NCI-H2081 (cell line): Measurements from ENCODE around the gene GLOD4.
"Not testable (repeated sequence)": the region's sequence is repeated elsewhere in the genome, so short reads cannot be mapped to it uniquely, and the experiment has no call there.

ENCODE experiments used
- DNase-seq, 2 experiments: peaks; one replicate each; lab custom pipeline; 2025; lab: John Stamatoyannopoulos, UW

The GLOD4 gene

GRCh38 chr17:802901-803881 is 21.1 kb upstream of the GLOD4 start:
- no peak for DNase-seq

- DNase-seq, result no peak
Observed at GRCh38 chr17:802481-802880, 20.4 kb upstream of the GLOD4 start.

GRCh38 chr17:801660-802059 is 19.6 kb upstream of the GLOD4 start:
- no peak for DNase-seq

GRCh38 chr17:800446-801242 is 18.6 kb upstream of the GLOD4 start:
- no peak for DNase-seq

- no peak for DNase-seq
Observed at GRCh38 chr17:799261-799660, 17.2 kb upstream of the GLOD4 start.

- no peak for DNase-seq
Observed at GRCh38 chr17:798246-798645, 16.2 kb upstream of the GLOD4 start.

- no peak for DNase-seq
Observed at GRCh38 chr17:797236-797840, 15.3 kb upstream of the GLOD4 start.

- no peak for DNase-seq
Observed at GRCh38 chr17:796609-797008, 14.5 kb upstream of the GLOD4 start.

- DNase-seq, result no peak
Observed at GRCh38 chr17:795721-796120, 13.6 kb upstream of the GLOD4 start.

GRCh38 chr17:795276-795675 is 13.2 kb upstream of the GLOD4 start:
- no peak for DNase-seq

- peak; percentile 89 to 93 for DNase-seq
Observed at GRCh38 chr17:794876-795275, 12.8 kb upstream of the GLOD4 start.

- DNase-seq, result no peak
Observed at GRCh38 chr17:792277-792676, 10.2 kb upstream of the GLOD4 start.

GRCh38 chr17:791829-792228 is 9.7 kb upstream of the GLOD4 start:
- DNase-seq, result no peak

GRCh38 chr17:790874-791247 is 8.8 kb upstream of the GLOD4 start:
- DNase-seq, result not testable (repeated sequence)

GRCh38 chr17:789931-790873 is 8.1 kb upstream of the GLOD4 start:
- not testable (repeated sequence) for DNase-seq

GRCh38 chr17:789160-789840 is 7.2 kb upstream of the GLOD4 start:
- DNase-seq, result no peak

- DNase-seq, result no peak
Observed at GRCh38 chr17:788551-788950, 6.5 kb upstream of the GLOD4 start.

GRCh38 chr17:787641-788221 is 5.7 kb upstream of the GLOD4 start:
- DNase-seq, result no peak

GRCh38 chr17:785901-786300 is 3.8 kb upstream of the GLOD4 start:
- not testable (repeated sequence) for DNase-seq

GRCh38 chr17:784143-784542 is 2.1 kb upstream of the GLOD4 start:
- DNase-seq, result no peak
